PFSK-1 (cell line): ENCODE results near the gene NAPSA.

ENCODE experiments used
- FOXP2 ChIP-seq: optimal IDR thresholded peaks from 2 replicates; pipeline ENCODE3; 2011; ENCODE audit warnings: borderline replicate concordance, control low read depth, inconsistent platforms; ENCODE audit not compliant: insufficient read depth; ENCODE audit errors: extremely low read length, extremely low read depth
- POLR2AphosphoS5 ChIP-seq: IDR thresholded peaks from 2 replicates; pipeline ENCODE4 v1.6.1; 2012; ENCODE audit warnings: low read depth, mild to moderate bottlenecking, control low read depth, low read length, moderate library complexity
- SIN3A ChIP-seq: IDR thresholded peaks from 2 replicates; pipeline ENCODE4 v1.6.1; 2012; ENCODE audit warnings: mild to moderate bottlenecking, low read length, moderate library complexity, borderline replicate concordance; ENCODE audit not compliant: insufficient read depth

GRCh38 chr19:50379602-50380001 lies 14.2 kb upstream of the NAPSA start:
- TF ChIP-seq POLR2AphosphoS5, result no peak
- no peak for TF ChIP-seq SIN3A
- no peak for TF ChIP-seq FOXP2
